ENCODE measurements around the gene STK24. TPM values are rescaled to one million over a fixed set of nuclear protein-coding genes. Genes with fewer than 3 reads are reported as not detected.
A peak's percentile ranks its signal among the peaks of the same experiment; 100 is the strongest.

STK24 gene
- polyA plus RNA-seq, 1 experiment: 44.0 TPM

DNA sequence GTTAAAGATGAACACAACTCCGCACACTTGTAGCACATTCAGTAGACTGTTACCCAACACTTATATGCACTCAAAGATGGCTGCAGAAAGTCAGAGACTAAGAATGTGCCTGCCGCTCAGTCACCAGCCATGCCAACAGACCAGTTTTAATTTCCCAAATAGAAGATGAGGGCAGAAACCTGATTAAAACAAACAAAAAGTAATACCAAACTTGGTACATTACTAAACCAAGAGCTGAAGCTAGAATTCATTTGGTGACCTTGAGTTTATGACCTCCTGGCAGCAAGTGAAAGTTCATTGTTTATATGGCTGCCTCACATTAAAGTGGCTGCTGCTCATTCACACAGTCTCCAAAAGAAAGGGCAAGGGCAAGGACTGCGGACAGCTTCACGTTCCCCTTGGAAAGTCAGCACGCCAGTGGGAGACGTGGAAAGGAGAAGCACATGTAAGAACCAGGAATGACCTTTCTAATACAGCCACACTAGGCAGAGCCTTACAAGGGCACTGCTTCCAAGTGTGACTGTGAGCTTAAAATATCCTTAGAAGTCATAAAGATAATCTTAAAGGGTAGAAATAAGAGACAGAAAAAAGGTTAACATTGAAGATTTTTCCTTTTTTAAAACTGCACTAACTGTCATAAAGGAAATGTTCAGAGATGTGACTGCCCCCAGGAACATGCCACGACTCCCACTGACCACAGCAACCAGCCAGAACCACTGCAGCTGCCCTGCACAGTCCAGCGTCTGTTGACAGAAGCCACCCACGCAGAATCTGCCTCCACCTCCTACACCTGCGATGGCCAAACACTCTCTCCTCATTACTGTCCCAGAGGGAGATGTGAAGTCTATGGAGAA, 73.5 kb downstream of the STK24 start:
- H3K27me3 ChIP-seq (ENCODE audit: control insufficient read depth, insufficient read depth, low read length): no peaks in the 10 kb centered on the region
- ChIA-PET POLR2A (no interaction called here), CTCF (interaction anchor here (0.5 to 0.9 kb wide), 2 partner anchors 19 to 79 kb away, joined by 3 to 4 read pairs; no protein-coding TSS in a partner anchor)
- peak overlapping the region; percentile 71 for H3K27ac ChIP-seq (ENCODE audit: low read depth, low read length)
- no peaks in the 10 kb centered on the region for H3K9me3 ChIP-seq (ENCODE audit: control insufficient read depth, insufficient read depth, low read length)
- H3K4me3 ChIP-seq (ENCODE audit: low read depth, low read length): peak overlapping the region; percentile 39
- DNase-seq (ENCODE audit: low read depth, low spot score): no peak
- TF ChIP-seq CTCF (IDR thresholded peaks at IDR 0.05; ENCODE audit: low read depth, low read length): no peak

- Histone ChIP-seq H3K9me3 (ENCODE audit: control insufficient read depth, insufficient read depth, low read length) (no peaks in the 10 kb centered on the region), H3K27me3 (ENCODE audit: control insufficient read depth, insufficient read depth, low read length) (no peaks in the 10 kb centered on the region), H3K27ac (ENCODE audit: low read depth, low read length) (no peak overlapping the region), H3K4me3 (ENCODE audit: low read depth, low read length) (no peak overlapping the region)
- DNase-seq (ENCODE audit: low read depth, low spot score): no peak
- ChIA-PET CTCF (no interaction called here), POLR2A (interaction anchor here (0.6 kb wide), 1 partner anchor 77 kb away, joined by 3 read pairs; no protein-coding TSS in a partner anchor)
- no peak for TF ChIP-seq CTCF (IDR thresholded peaks at IDR 0.05; ENCODE audit: low read depth, low read length)
Observed at GRCh38 chr13:98500963-98501421, 75.9 kb downstream of the STK24 start.

DNA sequence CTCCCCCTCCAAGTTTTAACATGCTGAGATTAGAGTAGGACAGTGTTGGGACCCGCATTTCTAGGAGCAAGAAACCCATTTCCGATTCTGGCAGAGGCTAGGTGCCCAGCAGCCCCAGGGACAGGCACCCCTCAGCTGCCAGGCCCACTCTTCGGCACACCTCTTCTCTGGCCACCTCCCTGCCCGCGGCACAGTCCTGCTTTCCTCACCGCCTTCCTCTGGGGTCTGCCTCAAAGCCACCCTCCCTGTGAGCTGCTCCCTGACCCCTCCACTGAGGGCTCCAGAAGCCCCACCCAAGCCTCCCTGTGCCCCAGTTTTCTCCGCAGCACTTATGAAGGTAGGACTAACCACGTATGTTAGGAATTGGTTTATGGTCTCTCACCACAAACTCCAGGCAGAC, 79.9 kb downstream of the STK24 start:
- Histone ChIP-seq H3K9me3 (ENCODE audit: control insufficient read depth, insufficient read depth, low read length) (no peaks in the 10 kb centered on the region), H3K27ac (ENCODE audit: low read depth, low read length) (no peak overlapping the region), H3K4me3 (ENCODE audit: low read depth, low read length) (no peak overlapping the region), H3K27me3 (ENCODE audit: control insufficient read depth, insufficient read depth, low read length) (no peaks in the 10 kb centered on the region)
- no peak for TF ChIP-seq CTCF (IDR thresholded peaks at IDR 0.05; ENCODE audit: low read depth, low read length)
- CTCF ChIA-PET: interaction anchor here (1.3 kb wide), 1 partner anchor 43 kb away, joined by 3 read pairs; no protein-coding TSS in a partner anchor
- POLR2A ChIA-PET: interaction anchor here (0.6 kb wide), 1 partner anchor 51 kb away, joined by 11 read pairs; no protein-coding TSS in a partner anchor
- DNase-seq (ENCODE audit: low read depth, low spot score): no peak

DNA sequence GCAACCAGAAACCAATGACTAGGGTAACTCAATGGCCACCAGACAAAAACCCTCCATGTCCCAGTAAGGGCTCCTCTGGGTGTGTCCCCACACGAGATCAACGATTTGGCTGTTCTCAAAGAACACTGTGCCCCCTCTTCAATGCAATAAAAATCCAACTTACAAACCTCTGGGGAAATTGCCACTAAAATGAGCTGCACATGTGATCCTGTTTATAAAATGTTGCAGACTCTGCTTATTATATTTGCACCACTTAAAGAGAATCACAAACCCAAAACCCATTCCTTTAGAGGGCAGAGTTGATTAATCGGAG, 80.5 kb downstream of the STK24 start:
- CTCF ChIA-PET: interaction anchor here (1.3 kb wide), 1 partner anchor 44 kb away, joined by 3 read pairs; no protein-coding TSS in a partner anchor

More for the DNA sequence above, 80.5 kb downstream of the STK24 start:
- DNase-seq (ENCODE audit: low read depth, low spot score): no peak
- H3K27ac ChIP-seq (ENCODE audit: low read depth, low read length): peak overlapping the region; percentile 35
- no peak overlapping the region for H3K4me3 ChIP-seq (ENCODE audit: low read depth, low read length)
- no peaks in the 10 kb centered on the region for H3K27me3 ChIP-seq (ENCODE audit: control insufficient read depth, insufficient read depth, low read length)
- H3K9me3 ChIP-seq (ENCODE audit: control insufficient read depth, insufficient read depth, low read length): no peaks in the 10 kb centered on the region
- no peak for TF ChIP-seq CTCF (IDR thresholded peaks at IDR 0.05; ENCODE audit: low read depth, low read length)
- POLR2A ChIA-PET: interaction anchor here (0.6 kb wide), 1 partner anchor 52 kb away, joined by 11 read pairs; no protein-coding TSS in a partner anchor

Measured in AG04450 (cell line).